ENCODE measurements around the gene XPO1.

DNA sequence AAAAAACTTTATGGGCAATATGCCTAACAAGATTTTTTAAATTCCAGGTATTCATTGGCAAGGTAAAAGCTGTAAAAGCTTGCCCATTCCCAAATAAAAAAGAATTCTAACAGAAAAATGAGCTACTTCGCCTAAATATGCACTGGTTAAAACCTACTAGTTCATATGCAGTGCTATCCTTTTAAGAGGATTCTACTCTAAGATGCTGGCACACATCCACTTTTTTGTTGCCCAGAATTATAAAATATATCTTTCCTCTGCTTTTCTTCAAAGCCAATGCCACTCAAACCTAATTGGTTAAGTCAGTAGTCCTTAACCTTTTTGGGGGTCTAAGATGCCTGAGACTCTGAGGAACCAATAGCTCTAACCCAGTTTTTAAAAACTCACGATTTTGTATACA is 3.2 kb downstream of the XPO1 start:
- TF ChIP-seq, protein P1, sequence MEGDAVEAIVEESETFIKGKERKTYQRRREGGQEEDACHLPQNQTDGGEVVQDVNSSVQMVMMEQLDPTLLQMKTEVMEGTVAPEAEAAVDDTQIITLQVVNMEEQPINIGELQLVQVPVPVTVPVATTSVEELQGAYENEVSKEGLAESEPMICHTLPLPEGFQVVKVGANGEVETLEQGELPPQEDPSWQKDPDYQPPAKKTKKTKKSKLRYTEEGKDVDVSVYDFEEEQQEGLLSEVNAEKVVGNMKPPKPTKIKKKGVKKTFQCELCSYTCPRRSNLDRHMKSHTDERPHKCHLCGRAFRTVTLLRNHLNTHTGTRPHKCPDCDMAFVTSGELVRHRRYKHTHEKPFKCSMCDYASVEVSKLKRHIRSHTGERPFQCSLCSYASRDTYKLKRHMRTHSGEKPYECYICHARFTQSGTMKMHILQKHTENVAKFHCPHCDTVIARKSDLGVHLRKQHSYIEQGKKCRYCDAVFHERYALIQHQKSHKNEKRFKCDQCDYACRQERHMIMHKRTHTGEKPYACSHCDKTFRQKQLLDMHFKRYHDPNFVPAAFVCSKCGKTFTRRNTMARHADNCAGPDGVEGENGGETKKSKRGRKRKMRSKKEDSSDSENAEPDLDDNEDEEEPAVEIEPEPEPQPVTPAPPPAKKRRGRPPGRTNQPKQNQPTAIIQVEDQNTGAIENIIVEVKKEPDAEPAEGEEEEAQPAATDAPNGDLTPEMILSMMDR (conservative IDR thresholded peaks at IDR 0.05; ENCODE audit: low read depth in 2 of 2) = no peak
- TF ChIP-seq POLR2AphosphoS5 (IDR thresholded peaks at IDR 0.05; ENCODE audit: low read depth) = no peak

Measured in GM23338 (cell line).